ENCODE data around the gene TUBB2B.
A peak's percentile ranks its signal among the peaks of the same experiment; 100 is the strongest.

Gene TUBB2B

GRCh38 chr6:3227363-3228045 lies at the start of gene TUBB2B:
TSS of gene TUBB2B (minus strand) at chr6:3227653. CDS start at chr6:3227543, 110 bp downstream.
- peak within 1 kb of the TSS; percentile 32 to 46 for H3K4me3 ChIP-seq (replicated peaks in 1 of 2; ENCODE audit: low read depth in 2 of 2, low read length in 2 of 2)
- DNase-seq (ENCODE audit: low read depth in 2 of 2) = peak in 1 of 2 donors; percentile 11
- no peak for TF ChIP-seq CTCF (IDR thresholded peaks at IDR 0.05; ENCODE audit: low read depth, low read length)

DNA sequence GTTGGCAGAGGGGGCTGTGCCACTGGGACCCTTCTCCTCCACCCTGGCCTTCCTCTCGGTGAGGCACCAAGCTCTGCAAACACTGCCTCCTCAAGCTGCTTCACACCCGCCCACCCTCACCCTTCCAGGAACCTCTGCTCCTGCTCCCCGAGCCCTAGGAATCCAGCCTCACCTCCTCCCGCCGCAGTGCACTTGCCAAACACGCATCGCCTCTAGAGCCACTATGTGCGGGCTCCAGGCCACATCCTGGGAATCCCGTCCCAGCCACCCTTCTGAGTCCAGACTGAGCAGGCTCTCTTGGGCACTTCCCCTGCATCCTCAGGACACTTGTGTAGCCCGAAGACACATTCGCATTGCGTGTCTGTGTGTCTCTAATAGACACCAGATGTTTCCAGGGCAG lies 49.8 kb upstream of the TUBB2B start:
- TF ChIP-seq CTCF (IDR thresholded peaks at IDR 0.05; ENCODE audit: low read depth, low read length) = no peak
- DNase-seq (ENCODE audit: low read depth in 2 of 2) = no peak
- H3K4me3 ChIP-seq (replicated peaks in 1 of 2; ENCODE audit: low read depth in 2 of 2, low read length in 2 of 2) = no peak overlapping the region

DNA sequence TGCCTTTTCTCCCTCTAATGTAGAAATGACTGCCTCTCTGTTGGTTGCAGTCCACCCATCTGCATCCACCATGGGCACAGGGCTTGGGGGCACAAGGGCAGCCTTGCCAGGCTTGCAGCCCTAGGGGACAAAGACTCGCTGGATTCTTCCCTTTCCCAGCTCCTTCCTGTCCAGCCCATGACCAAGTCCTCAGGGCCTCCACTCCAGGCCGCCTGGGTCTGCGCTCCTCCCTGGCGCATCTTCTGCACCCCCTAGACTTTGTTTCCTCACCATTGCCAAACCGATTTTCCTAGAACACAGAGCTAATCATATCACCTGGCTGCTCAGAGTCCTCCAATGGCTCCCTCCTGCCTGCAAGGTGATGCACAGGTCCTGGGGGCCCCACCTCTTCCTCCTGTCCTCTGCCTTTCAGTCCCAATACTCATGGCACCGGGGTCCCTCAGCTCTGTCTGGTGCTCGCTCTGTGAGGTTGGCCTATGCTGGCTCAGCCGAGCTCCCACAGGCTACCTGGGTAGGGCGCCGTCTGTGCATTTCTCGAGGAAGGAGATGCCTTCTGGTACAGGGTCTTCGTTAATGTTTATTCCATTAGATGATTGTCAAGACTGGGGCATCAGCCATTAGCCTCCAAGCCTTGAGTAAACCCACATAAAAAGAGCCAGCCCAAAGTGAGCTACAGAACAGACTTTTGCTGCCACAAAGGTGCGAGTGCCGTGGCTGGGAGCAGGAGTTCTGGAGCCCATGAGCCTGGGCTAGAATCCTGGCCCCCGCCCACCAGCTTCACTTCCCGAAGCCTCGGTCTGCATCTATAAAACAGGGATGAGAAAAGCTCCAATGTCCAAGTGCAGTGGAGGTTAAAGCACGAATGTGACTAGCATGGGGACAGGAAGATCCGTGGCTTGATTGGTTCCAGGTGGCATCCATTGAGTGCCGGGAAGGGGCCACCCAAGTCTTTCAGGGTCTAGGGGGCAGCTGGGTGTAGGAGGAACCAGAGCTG lies 49.0 kb upstream of the TUBB2B start:
- DNase-seq (ENCODE audit: low read depth in 2 of 2) = no peak
- no peak overlapping the region for H3K4me3 ChIP-seq (replicated peaks in 1 of 2; ENCODE audit: low read depth in 2 of 2, low read length in 2 of 2)
- no peak for TF ChIP-seq CTCF (IDR thresholded peaks at IDR 0.05; ENCODE audit: low read depth, low read length)

- no peak for TF ChIP-seq CTCF (IDR thresholded peaks at IDR 0.05; ENCODE audit: low read depth, low read length)
- no peak overlapping the region for H3K4me3 ChIP-seq (replicated peaks in 1 of 2; ENCODE audit: low read depth in 2 of 2, low read length in 2 of 2)
Observed at GRCh38 chr6:3273707-3274521, 46.5 kb upstream of the TUBB2B start.

DNA sequence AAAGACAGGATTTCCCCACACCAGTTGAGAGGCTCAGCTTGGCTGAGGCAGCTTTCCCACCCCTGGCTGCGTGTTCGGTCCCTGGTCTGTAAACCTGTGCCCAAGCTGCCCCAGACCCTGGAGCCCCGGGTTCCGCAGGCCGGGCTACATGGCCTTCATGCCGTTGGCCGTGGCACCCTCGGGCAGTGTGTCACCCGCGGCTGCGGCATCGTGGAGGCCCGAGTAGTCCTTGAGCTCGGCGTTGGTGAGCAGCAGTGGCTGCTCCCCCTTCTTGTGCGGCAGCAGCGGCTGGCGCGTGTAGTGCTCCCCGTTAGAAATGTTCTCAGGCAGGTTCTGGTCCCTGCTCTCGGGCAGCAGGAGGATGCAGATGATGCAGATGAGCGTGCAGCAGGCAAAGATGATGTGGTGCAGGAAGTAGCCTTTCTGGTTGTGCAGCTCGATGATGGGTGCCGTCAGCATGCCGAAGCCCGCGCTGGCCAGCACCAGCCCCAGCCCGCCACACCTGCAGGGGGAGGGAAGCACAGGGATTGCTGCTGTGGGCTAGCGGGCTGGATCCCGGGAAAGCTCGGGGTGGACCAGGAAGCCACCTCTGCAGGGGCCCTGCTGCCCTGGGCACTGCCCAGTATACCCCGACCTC lies 45.6 kb upstream of the TUBB2B start:
- H3K4me3 ChIP-seq (replicated peaks in 1 of 2; ENCODE audit: low read depth in 2 of 2, low read length in 2 of 2) = no peak overlapping the region
- DNase-seq (ENCODE audit: low read depth in 2 of 2) = no peak
- TF ChIP-seq CTCF (IDR thresholded peaks at IDR 0.05; ENCODE audit: low read depth, low read length) = no peak

More at GRCh38 chr6:3273707-3274521, 46.5 kb upstream of the TUBB2B start:
- DNase-seq (ENCODE audit: low read depth in 2 of 2) = no peak

GRCh38 chr6:3271756-3272155 lies 44.3 kb upstream of the TUBB2B start:
- no peak for TF ChIP-seq CTCF (IDR thresholded peaks at IDR 0.05; ENCODE audit: low read depth, low read length)
- DNase-seq (ENCODE audit: low read depth in 2 of 2) = no peak
- H3K4me3 ChIP-seq (replicated peaks in 1 of 2; ENCODE audit: low read depth in 2 of 2, low read length in 2 of 2) = no peak overlapping the region
